GM21737 (cell line): ENCODE data around the gene TGM1.
"Not testable (repeated sequence)": the region's sequence is repeated elsewhere in the genome, so short reads cannot be mapped to it uniquely, and the experiment has no call there.

Experiments used
- ATAC-seq: cut with Tn5 transposase; IDR thresholded peaks from one replicate; pipeline ENCODE4 v1.9.1; 2021; ENCODE audit warnings: mild to moderate bottlenecking, moderate library complexity; ENCODE audit not compliant: unreplicated experiment

Gene TGM1

GRCh38 chr14:24234095-24235005 lies 28.6 kb downstream of the TGM1 start:
- no peak for ATAC-seq

- ATAC-seq, result no peak
Measured at GRCh38 chr14:24233538-24233866, 29.5 kb downstream of the TGM1 start.

- peak; percentile 37 for ATAC-seq
Measured at GRCh38 chr14:24232645-24233537, 30.1 kb downstream of the TGM1 start, which contains the start of gene GMPR2. TSS of gene GMPR2 (plus strand) at chr14:24232929. CDS start at chr14:24233254, 325 bp downstream.

DNA sequence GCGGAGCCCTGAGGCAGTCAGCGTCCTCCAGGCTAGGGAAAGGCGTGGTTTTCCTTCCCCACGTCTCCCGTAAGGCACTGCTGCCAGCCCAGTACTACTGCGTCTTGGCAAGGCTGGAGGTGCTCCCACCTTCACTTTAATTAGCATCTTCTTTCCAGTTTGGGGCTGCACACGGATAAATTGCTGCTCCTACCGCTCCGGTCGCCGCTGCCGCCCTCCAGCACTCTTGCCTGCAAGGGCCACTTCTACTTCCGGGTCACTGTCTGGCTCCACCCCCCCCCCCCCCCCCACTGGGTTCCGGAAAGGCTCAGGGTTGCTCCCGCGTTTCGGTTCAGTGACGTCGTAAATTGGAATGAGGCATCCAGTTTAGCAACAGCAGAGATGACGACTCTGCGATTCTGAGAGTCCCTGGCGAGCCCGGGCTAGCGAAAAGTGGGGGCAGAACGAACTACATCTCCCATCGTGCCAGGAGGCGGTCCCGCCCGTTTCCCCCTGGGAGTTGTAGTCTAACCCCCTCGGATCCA lies 30.8 kb downstream of the TGM1 start, which contains the start of gene NEDD8:
TSS of gene NEDD8 (minus strand) at position 247 of the 524 bp plus-strand sequence. CDS start at position 147, 100 bp downstream.
- peak; percentile 70 for ATAC-seq

DNA sequence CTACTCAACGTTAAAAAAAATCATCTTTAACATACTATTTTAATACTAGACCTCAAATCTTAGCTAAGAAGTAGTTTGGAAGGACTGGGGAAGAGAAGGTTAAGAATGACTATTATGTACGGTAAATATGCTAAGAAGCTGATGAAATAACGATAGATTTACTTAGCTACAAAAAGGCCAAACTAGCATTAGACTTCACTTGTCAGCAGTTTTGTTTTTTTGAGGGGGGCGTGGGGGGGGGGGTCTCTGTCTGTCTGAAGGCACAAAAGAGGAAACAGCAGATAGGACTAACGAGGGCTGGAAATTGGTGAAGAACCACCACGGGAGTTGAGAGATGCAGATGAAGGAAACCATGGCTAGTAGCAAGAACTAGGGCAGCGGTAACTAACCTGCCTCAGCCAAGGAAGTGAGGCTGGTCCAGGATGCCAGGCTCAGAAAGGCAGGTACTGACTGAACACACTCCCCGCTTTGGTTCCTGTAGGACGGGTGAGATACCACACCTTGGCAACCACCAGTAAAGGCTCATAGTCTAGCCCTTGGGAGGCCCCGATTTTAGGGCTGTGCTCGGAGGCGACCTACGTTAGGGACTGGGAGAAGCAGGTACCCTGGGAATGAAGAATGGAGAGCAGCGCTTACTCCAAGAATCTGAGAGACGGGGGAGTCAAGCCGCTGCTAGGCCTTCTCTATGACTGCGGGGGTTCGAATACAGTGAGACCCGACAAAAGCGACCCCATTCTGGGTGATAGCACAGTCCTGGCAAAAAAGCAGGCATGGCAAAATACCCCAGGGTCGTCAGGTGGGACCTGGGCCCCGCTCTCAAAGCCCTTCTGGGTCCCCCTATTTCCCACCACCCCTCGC lies 31.5 kb downstream of the TGM1 start:
- ATAC-seq, result peak; percentile 17

DNA sequence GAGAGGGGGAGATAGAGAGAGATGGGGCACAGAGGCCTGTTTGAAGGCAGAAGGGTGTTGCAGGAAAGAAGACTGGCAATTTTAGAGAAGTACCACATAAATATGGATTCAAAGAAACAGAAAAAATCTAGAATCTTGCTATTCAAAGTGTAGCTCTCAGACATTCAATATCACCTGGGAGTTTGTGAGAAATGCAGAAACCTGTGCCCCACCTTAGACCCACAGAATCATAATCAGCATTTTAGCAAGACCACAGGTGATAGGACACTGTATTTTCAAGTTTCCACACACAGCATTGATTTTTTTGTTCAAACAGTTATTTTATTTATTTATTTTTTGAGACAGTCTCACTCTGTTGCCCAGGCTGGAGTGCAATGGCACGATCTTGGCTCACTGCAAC lies 34.1 kb downstream of the TGM1 start:
- no peak for ATAC-seq

DNA sequence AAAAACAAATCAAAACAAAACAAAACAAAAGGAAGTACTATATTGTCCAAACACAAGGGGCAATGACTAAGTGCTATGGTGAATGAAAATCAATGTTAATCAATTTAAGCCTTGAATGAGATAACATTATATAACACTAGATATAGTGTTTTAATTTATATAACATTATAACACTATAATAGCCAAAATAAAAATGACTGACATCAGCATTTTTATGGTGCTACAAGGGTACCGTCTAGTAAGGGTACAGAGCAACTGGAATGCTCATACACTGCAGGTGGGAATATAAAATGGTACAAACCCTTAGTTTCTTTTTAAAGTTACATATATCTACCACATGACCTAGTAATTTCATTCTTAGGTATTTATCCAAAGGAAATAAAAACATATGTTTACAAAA lies 36.5 kb downstream of the TGM1 start:
- no peak for ATAC-seq

GRCh38 chr14:24224618-24225071 lies 38.3 kb downstream of the TGM1 start:
- ATAC-seq, result no peak

DNA sequence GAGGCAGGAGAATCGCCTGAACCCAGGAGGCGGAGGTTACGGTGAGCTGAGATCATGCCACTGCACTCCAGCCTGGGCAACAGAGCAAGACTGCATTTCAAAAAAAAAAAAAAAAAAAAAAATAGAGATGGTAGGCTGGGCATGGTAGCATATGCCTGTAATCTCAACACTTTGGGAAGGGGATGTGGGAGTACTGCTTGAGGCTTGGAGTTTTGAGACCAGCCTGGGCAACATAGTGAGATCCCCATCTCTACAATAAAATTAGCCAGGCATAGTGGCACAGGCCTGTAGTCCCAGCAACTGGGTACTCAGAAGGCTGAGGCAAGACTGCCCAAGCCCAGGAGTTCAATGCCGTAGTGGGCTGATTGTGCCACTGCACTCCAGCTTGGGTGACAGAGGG lies 40.0 kb downstream of the TGM1 start:
- ATAC-seq, result not testable (repeated sequence)

- ATAC-seq, result no peak
Measured at GRCh38 chr14:24219521-24219920, 43.5 kb downstream of the TGM1 start.

GRCh38 chr14:24219080-24219479 lies 43.9 kb downstream of the TGM1 start:
- ATAC-seq, result no peak

DNA sequence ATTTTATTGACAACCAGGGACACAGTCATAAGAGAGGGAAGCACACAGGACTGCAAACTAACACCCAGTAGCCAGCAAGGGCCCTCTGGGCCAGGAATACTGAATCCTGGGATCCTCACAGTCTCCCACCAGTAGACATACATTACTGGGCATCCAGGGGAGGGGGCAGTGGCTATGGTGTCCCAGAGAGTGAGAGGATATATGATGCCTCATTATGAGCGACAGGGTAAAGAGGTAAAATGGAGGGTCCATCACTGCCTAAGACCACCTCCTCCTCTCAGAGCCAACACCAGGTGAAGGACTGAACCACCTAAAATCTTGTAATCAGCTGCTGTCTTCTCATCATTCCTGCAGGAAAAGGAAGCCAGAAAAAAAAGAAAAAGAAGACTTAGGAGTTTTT lies 46.1 kb downstream of the TGM1 start:
- not testable (repeated sequence) for ATAC-seq

GRCh38 chr14:24216345-24216699 lies 46.7 kb downstream of the TGM1 start:
- ATAC-seq, result no peak

GRCh38 chr14:24215495-24216344 lies 47.3 kb downstream of the TGM1 start, which contains the start of gene MDP1:
TSS of gene MDP1 (minus strand) at chr14:24216066. CDS start at chr14:24215955, 111 bp downstream.
- ATAC-seq, result peak; percentile 55

DNA sequence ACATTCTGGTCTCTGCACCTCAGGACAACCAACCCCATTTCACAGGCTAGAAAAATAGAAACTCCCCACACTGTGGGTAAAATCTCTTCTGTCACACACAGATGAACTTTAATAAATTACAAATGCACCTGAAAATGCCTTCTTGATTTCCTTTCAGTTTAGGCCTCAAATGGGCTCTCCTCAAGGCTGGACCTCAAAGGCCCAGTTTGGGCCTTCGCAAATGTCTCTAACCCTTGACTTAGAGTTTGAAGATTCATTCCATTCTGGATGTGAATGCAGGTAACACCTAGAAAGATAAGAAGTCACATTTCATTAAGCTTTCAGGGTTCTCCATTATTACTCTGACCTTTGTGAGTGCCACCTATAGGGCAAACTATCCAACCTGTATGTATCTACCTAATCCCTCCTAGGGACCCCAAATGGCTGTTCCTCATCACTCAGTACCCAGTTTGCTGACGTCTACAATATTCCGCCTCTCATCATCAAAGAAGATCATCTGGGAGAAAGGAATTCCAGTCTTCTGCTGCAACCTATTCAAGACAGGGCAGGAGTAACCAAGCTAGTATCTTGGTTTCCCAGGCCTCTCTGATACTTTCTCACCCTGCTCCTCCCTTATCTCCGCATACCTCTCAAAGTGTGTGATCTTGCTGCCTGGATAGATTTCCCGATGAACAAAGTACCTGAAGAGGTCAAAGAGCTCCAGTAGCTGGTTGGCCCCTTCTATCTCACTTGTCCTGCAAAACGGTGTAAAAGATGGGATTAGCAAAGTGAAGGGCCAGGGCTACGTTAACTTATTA lies 48.9 kb downstream of the TGM1 start:
- no peak for ATAC-seq

- peak; percentile 78 for ATAC-seq
Measured at GRCh38 chr14:24212924-24213865, 49.8 kb downstream of the TGM1 start, which contains the start of gene CHMP4A. TSS of gene CHMP4A (minus strand) at chr14:24213488. CDS start at chr14:24213439, 49 bp downstream.

DNA sequence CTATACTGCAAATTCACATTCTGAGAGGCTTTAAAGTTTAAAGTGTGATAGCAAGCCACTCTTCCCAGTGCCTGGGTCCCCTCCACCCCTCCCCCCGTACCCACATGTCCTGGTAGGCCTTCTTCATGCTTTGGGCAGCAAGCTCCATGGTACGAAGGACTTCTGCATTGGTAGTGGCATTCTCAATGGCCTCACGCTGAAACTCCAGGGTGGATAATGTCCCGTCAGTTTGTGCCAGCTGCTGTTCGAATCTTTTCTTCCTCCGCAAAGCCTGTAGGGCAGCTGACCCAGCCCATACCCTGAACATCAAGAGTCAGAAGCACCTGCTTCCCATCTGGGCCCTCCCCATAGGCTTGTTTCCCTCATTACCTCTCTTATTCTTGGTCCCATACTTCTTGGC lies 51.7 kb downstream of the TGM1 start:
- no peak for ATAC-seq
